GM18505 (cell line): ENCODE measurements around the gene VPS36.
"Not testable (repeated sequence)": the region's sequence is repeated elsewhere in the genome, so short reads cannot be mapped to it uniquely, and the experiment has no call there.

Source experiments
- ATAC-seq: cut with Tn5 transposase; IDR thresholded peaks from one replicate; pipeline ENCODE4 v1.9.1; 2021; ENCODE audit not compliant: unreplicated experiment
- POLR2A ChIP-seq: IDR thresholded peaks from 4 replicates; pipeline ENCODE4 v1.6.1; 2011; ENCODE audit warnings: borderline replicate concordance; ENCODE audit not compliant: insufficient read depth, insufficient read length; ENCODE audit errors: extremely low read depth

The VPS36 gene

GRCh38 chr13:52374389-52374788, 76.0 kb downstream of the VPS36 start:
- ATAC-seq = no peak
- no peak for TF ChIP-seq POLR2A

GRCh38 chr13:52373277-52373676, 77.2 kb downstream of the VPS36 start:
- ATAC-seq = not testable (repeated sequence)

GRCh38 chr13:52371736-52372247, 78.6 kb downstream of the VPS36 start:
- ATAC-seq = no peak
- TF ChIP-seq POLR2A = no peak

GRCh38 chr13:52366291-52366690, 84.1 kb downstream of the VPS36 start:
- ATAC-seq = no peak
- TF ChIP-seq POLR2A = no peak
